Ishikawa (cell line): ENCODE measurements around the gene SEL1L3.

Experiments
- CEBPB ChIP-seq: IDR thresholded peaks from 2 replicates; pipeline ENCODE4 v1.6.1; 2012
- EP300 ChIP-seq: IDR thresholded peaks from 2 replicates; pipeline ENCODE4 v1.6.1; 2012; ENCODE audit warnings: borderline replicate concordance
- NFIC ChIP-seq: IDR thresholded peaks from 2 replicates; pipeline ENCODE4 v1.6.1; 2012
- RAD21 ChIP-seq: IDR thresholded peaks from 2 replicates; pipeline ENCODE4 v1.6.1; 2012; ENCODE audit warnings: low read depth
- TCF12 ChIP-seq: IDR thresholded peaks from 2 replicates; pipeline ENCODE4 v1.6.1; 2012; ENCODE audit warnings: low read depth
- YY1 ChIP-seq: IDR thresholded peaks from 2 replicates; pipeline ENCODE4 v1.6.1; 2012; ENCODE audit warnings: low read depth
- TF ChIP-seq, protein P1 (sequence below): IDR thresholded peaks from 2 replicates; pipeline ENCODE4 v1.6.1; 2012

DNA sequence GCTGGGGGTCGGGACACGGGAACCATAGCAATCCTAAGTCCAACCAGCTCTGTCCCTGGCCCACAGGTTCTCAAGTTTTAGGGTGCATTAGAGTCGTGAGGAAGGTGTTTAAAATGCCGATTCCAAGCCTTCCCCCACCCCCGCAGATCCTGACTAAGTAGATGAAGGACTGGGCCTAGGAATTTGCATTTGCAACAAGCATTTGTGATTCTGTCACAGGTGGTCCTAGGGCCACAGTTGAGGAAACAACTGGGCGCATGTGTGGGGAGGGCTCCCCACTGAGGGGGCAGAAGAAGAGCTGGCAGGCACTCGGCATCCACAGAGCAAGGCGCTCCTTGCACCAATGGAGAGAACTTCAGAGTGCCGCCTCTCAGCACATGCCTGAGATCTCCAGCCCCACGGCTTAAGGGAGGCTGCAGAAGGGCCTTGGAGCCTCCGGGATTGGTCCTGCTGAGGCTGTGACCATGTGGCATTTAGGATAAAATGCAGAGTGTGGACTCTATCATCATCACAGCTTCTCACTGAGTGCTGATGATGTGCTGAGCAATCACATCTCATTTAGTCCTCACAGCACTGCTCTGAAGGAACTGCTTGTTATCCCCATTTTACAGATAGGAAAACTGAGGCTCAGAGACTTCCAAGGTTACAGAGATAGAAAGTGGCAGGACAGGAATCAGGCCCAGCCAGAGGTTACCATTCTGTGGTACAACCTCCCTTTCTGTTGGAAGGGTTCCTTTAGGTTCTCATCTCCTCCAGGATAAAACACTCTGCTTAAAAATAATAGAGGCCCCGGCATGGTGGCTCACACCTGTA, 16.7 kb downstream of the SEL1L3 start:
- TF ChIP-seq TCF12 (no peak), YY1 (no peak), CEBPB (no peak), RAD21 (no peak), NFIC (no peak), EP300 (no peak)
- TF ChIP-seq, protein P1, sequence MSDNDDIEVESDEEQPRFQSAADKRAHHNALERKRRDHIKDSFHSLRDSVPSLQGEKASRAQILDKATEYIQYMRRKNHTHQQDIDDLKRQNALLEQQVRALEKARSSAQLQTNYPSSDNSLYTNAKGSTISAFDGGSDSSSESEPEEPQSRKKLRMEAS = no peak
